KOPT-K1 (cell line): ENCODE measurements around the gene NPFF.

ENCODE experiments used
- H3K27ac ChIP-seq: fragments of 200-600 bp; sonication (generic); 2 replicates; pipeline ENCODE4 v1.5.1; 2016; ENCODE audit warnings: antibody characterized with exemption, mild to moderate bottlenecking, low read depth, low read length; ENCODE audit not compliant: poor library complexity, severe bottlenecking
- H3K36me3 ChIP-seq: fragments of 200-600 bp; sonication (generic); 2 replicates; pipeline ENCODE4 v1.5.1; 2017; ENCODE audit warnings: antibody characterized with exemption, mild to moderate bottlenecking, low read length, moderate library complexity; ENCODE audit not compliant: insufficient read depth
- H3K9me3 ChIP-seq: fragments of 200-600 bp; sonication (generic); 2 replicates; pipeline ENCODE4 v1.5.1; 2017; ENCODE audit warnings: antibody characterized with exemption, low read length, mild to moderate bottlenecking; ENCODE audit not compliant: insufficient read depth, poor library complexity, severe bottlenecking

The NPFF gene

DNA sequence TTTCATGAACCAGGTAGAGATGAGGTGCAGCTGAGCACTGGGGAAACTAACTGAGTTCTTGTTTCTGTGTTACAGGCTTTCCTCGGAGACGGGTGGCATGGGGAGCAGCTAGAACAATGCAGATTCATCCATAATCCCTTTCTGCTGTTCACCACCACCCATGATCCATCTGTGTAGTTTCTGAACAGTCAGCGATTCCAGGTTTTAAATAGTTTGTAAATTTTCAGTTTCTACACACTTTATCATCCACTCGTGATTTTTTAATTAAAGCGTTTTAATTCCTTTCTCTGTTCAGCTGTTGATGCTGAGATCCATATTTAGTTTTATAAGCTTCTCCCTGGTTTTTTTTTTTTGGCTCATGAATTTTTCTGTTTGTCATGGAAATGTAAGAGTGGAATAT, 28.0 kb downstream of the NPFF start:
- Histone ChIP-seq H3K9me3 (no peaks in the 10 kb centered on the region), H3K36me3 (peaks cover 100% of the 10 kb centered on the region), H3K27ac (no peak overlapping the region)

DNA sequence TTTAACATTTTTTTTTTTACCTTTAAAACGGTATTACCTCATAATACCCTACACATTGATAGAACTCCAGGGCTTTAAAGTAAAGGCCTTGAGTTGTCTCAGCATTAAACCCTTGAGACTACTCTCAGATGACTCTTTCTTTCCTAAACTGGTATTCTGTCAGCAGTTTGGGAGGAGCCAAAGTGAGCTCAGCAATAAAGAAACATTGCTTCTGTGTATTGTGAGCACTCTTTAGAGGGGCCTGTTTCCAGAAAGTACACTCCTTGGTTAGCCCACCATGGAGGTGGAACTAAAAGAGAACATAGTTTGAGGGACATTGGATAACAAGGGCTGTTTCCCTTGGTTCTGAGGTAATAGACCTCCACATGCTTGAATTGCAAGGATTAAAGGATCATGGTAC, 28.4 kb downstream of the NPFF start:
- no peak overlapping the region for H3K27ac ChIP-seq
- no peaks in the 10 kb centered on the region for H3K9me3 ChIP-seq
- peaks cover 100% of the 10 kb centered on the region for H3K36me3 ChIP-seq

DNA sequence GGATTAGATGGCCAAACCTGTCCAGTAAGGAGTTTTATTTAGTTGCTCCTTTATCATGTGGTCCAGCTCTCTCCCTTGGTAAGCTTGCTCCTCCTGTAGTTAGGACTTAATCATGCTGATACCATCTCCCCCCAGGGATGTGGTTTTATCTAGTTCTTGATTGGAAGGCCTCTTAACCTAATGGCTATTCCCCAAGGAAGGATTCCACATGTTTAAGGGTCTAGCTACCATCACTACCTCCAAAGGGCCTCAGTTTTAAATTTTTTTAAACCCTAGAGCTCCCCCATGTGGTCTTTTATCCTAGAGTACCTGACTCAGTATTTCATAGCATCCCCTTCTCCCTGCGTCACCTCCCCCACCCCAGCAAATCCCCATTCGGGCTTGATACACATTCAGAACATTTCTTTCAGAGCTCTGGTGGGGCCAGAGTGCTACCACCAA, 30.5 kb downstream of the NPFF start:
- Histone ChIP-seq H3K9me3 (no peaks in the 10 kb centered on the region), H3K36me3 (peaks cover 100% of the 10 kb centered on the region), H3K27ac (no peak overlapping the region)

DNA sequence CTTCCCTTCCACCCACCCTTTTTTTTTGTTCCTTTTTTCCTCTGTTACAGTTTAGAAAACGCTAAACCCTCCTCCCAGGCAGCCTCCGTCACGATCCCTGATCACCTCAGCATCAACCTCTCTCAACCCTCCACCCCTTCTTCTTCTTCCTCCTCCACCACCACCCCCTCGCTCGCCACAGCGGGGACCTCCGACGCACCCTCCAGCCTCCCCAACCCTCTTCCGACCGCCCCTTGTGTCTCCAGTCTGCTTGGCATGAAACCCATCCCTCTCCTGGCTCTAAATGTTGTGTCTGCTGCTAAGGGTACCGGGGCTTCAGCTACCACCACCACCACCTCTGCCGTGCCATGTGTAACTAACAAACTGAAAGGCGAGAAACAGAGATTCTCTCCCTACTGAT, 32.5 kb downstream of the NPFF start:
- Histone ChIP-seq H3K27ac (no peak overlapping the region), H3K36me3 (peaks cover 99% of the 10 kb centered on the region), H3K9me3 (no peaks in the 10 kb centered on the region)

DNA sequence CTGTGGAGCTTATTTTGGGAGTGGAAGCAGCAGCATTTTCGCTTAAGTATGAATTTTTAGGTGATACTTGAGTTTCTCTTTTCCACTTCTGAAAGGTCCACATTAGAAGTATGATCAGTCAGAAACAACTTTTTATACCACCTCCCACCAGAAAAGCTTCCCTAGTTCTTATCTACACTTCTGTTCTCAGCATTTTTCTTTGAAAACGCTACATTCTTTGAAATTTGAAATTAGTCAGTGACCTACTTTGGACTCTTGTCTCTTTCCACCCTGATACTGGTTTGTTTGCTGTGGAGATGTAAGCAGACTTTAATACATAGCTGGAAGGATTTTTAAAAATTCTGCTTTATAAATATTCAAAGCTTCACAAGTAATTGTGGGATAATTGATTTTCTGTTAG, 33.2 kb downstream of the NPFF start:
- peaks cover 99% of the 10 kb centered on the region for H3K36me3 ChIP-seq
- H3K27ac ChIP-seq: no peak overlapping the region
- H3K9me3 ChIP-seq: no peaks in the 10 kb centered on the region

DNA sequence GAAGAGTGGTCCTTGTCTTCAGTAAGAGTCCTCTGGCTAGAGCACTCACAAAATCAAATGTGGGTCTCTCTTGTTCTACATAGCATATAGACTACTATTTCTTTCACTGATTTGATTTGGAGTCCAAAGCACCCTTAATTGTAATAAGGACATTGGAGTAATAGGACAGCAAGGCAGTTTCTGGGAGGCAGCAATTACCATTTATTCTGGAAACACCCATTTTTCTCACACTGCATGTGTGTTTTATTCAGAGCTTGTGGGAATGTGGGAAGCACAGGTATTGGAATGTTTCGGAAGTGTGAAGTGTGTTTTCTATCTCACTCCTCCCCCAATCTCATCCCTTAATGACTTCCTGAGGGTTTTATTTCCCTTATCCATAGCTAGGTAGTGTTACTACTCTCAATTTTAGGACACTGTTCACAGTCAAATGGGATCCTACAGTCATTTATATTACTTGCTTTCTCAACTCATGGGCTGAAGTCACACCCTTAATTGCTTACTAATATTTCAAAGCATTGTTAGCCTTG, 35.2 kb downstream of the NPFF start:
- Histone ChIP-seq H3K9me3 (no peaks in the 10 kb centered on the region), H3K27ac (no peak overlapping the region), H3K36me3 (peaks cover 99% of the 10 kb centered on the region)

DNA sequence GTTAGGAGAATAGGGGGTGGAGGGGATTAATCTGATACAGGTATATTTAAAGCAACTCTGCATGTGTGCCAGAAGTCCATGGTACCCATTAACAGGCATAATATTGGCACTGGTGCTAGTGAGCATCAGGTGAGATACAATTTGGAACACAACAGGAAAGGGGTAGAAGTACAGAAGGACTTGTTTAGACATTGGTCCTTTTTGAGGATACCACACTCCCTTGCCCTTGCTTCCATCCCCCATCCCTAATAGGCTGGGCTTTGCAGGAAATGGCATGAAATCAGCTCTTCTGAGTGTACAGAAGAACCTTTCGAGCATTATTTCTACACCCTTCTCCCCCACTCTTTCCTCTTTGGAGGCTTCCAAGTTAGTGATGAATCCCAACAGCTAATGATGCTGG, 39.0 kb downstream of the NPFF start:
- Histone ChIP-seq H3K36me3 (peaks cover 99% of the 10 kb centered on the region), H3K27ac (no peak overlapping the region), H3K9me3 (no peaks in the 10 kb centered on the region)

DNA sequence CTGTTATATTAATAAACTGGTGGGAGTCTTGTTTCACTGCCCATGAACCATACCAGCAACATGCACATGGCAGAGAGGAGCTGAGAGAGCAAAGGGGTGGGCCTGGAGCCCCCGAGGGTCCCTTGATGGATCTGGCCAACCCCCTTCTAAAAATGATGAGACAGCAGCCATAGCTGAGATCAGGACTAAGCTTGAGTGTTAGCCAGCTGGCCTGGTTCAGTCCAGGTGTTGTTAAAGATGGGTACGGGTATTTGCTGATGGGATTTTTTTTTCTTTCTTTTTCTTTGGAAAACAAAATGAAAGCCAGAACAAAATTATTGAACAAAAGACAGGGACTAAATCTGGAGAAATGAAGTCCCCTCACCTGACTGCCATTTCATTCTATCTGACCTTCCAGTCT, 39.4 kb downstream of the NPFF start:
- Histone ChIP-seq H3K36me3 (peaks cover 99% of the 10 kb centered on the region), H3K9me3 (no peaks in the 10 kb centered on the region), H3K27ac (no peak overlapping the region)

DNA sequence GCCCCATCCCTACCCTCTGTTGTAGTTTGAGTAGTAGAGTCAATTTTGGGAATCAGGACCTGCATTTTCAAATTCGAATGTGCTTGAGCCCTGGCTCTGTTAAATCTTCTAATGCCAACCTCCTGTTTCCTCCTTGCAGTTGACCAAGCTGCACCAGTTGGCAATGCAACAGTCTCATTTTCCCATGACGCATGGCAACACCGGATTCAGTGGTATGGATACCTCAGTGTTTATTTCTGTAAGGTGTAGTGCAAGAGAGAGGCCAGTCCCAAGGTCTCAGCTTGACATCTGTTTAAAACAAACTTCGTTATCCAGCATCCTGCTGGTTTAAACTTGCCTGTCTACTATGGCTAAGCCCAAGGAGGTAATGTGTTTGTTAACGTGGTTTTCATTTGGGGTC, 40.2 kb downstream of the NPFF start:
- peaks cover 99% of the 10 kb centered on the region for H3K36me3 ChIP-seq
- H3K27ac ChIP-seq: no peak overlapping the region
- no peaks in the 10 kb centered on the region for H3K9me3 ChIP-seq

DNA sequence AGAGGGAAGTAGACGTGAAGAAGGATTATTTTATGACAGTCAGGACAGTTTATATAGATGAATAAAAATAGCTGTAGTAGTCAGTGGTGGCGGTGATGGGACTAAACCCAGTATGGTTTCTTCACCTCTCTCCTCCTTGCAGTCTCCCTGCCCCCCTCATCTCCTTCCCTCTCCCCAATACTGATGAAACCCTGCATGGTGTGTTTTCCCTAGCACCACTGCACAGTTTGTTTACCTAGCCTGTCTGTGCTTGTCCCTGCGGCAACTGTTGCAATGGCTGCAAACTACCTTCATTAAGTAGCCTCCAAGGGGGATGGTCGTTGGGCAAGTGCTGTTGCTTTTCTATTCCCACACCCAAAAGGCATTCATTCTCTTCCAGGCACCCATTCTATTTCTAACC, 40.6 kb downstream of the NPFF start:
- H3K9me3 ChIP-seq: no peaks in the 10 kb centered on the region
- peaks cover 99% of the 10 kb centered on the region for H3K36me3 ChIP-seq
- no peak overlapping the region for H3K27ac ChIP-seq

DNA sequence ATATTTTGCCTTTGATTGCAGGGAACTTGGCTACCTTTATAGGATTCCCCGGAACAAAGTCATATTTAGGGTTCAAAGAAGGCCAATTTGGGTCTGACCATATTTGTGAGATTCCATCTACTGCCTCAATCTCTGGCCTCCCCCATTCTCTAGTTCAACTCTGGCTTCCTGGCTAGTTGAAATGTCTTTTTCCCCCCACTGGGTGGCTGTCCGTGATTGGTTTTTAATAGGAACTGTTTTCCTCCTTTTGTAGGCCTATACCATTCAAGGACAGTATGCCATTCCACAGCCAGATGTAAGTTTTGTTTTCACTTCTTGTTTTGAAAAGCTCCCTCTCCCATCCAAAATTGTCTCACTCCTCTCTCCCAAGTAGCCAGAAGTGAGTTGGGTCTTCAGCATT, 41.6 kb downstream of the NPFF start:
- H3K9me3 ChIP-seq: no peaks in the 10 kb centered on the region
- no peak overlapping the region for H3K27ac ChIP-seq
- peaks cover 100% of the 10 kb centered on the region for H3K36me3 ChIP-seq

DNA sequence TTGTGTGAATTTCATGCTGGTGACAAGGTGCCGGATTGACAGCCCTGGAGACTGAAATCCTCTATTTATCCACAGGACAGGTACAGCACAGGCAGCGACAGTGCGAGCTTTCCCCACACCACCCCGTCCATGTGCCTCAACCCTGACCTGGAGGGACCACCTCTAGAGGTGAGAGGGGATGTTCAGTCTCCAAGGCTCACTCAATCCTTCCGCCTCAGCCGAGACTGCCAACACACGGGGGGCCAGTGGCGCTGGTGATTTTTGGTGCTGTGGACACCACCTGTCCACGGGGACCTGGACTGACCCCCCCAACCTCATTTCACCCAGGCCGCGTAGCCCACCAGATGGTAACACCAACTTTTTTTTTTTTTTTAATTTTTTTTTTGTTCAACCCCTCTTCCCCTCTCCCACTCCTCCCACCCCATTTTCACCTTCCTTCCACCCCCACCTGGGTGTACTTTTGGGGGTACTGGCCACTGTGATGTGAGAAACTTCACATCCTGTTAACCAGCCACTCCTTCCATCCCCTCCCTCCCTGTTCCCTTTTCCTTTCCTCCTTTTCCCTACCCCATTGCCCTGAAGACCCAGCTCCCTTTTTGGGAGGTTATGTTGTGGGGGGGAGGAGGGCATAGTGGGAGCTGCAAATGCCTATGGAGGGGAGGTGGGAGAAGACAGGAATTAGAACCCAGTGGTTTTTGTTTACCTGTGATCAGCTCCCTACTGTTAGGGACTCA, 42.4 kb downstream of the NPFF start:
- Histone ChIP-seq H3K36me3 (peaks cover 100% of the 10 kb centered on the region), H3K9me3 (no peaks in the 10 kb centered on the region), H3K27ac (no peak overlapping the region)

DNA sequence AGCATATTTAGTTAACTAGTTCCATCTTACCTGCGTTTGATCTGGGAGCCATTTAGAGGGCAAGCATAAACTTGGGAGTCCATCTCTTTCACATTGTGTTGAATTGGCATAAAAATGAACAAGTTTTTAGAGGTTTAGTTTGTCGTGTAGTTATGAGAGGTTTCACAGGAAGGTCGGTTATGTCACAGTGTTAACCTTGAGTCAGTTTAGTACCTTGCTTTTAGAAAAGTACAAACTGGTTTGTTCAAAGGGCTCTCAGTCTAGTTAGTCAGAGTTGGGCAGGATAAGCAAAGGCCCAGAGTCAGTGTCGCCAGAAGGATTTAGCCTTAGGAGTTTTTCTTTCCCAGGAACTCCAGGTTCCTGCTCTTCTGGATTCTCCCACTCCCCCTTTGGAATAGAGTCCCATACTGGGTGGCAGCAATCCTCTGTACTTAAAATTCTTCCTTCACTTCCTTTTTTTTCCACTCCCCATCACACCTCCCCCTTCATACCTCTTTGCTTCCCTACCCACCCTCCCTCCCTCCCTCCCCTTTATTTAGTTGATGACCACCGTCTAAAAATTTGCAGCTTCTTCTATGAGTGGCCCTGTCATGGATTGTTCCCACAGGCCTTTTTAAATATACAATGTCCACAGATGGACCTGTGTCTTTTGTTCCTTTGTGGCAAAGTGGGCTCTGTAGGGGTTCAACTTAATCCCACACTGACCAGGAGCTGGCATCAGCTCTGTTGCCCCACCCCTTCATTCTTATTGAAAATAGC, 43.3 kb downstream of the NPFF start:
- peaks cover 100% of the 10 kb centered on the region for H3K36me3 ChIP-seq
- H3K27ac ChIP-seq: no peak overlapping the region
- H3K9me3 ChIP-seq: no peaks in the 10 kb centered on the region

DNA sequence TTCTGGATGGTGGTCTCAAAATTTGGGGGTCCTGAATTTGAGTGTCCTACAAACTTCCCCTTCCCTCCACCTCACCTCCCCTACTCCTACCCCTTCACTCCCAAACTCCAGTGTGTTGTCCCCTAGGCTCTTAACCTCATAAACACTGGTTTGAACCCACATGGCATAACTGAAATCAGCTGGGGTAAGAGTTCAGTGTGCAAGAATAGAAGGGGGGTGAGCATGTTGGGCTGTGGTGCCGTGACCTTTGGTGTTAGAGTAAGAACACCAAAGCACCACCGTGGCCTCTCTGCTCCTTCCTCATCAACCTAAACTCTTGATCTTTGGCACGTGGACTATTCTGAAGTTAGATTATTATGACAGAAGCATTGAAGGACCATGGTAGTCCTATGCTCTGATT, 44.3 kb downstream of the NPFF start:
- H3K27ac ChIP-seq: no peak overlapping the region
- H3K9me3 ChIP-seq: no peaks in the 10 kb centered on the region
- peaks cover 100% of the 10 kb centered on the region for H3K36me3 ChIP-seq

DNA sequence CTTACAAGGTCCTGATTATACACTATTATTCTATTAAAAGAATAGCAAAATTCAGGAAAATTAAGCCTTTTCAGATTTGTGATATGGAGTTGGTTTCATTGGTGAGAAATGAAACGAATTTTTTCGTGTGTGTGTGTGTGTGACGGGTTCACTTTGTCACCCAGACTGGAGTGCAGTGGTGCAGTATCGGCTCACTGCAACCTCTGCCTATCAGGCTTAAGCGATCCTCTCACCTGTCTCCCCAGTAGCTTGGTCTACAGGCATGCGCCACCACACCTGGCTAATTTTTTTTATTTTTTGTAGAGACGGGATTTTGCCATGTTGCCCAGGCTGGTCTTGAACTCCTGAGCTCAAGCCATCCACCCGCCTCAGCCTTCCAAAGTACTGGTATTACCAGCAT, 45.7 kb downstream of the NPFF start:
- H3K9me3 ChIP-seq: no peaks in the 10 kb centered on the region
- no peak overlapping the region for H3K27ac ChIP-seq

DNA sequence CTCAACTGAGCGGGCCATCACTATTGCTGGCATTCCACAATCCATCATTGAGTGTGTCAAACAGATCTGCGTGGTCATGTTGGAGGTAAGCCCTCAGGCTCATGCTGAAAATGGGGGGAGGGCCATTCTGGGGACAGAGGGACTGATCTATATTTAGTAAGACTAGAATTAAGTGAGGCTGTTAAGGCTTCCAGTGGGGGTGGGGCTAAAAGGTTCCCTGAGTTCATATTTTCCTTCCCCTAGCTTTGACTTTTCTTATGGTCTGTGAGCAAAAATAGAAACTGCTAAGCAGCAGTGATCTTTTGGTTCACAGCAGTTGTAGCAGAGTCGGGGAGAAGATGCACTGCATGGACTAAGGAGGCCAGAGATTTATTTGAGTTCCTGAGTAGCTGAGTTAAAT, 46.2 kb downstream of the NPFF start:
- Histone ChIP-seq H3K36me3 (peaks cover 100% of the 10 kb centered on the region), H3K27ac (no peak overlapping the region), H3K9me3 (no peaks in the 10 kb centered on the region)

More for the DNA sequence above, 45.7 kb downstream of the NPFF start:
- H3K36me3 ChIP-seq: peaks cover 100% of the 10 kb centered on the region
